ENCODE results near the gene RHBDL1.

Gene RHBDL1

DNA sequence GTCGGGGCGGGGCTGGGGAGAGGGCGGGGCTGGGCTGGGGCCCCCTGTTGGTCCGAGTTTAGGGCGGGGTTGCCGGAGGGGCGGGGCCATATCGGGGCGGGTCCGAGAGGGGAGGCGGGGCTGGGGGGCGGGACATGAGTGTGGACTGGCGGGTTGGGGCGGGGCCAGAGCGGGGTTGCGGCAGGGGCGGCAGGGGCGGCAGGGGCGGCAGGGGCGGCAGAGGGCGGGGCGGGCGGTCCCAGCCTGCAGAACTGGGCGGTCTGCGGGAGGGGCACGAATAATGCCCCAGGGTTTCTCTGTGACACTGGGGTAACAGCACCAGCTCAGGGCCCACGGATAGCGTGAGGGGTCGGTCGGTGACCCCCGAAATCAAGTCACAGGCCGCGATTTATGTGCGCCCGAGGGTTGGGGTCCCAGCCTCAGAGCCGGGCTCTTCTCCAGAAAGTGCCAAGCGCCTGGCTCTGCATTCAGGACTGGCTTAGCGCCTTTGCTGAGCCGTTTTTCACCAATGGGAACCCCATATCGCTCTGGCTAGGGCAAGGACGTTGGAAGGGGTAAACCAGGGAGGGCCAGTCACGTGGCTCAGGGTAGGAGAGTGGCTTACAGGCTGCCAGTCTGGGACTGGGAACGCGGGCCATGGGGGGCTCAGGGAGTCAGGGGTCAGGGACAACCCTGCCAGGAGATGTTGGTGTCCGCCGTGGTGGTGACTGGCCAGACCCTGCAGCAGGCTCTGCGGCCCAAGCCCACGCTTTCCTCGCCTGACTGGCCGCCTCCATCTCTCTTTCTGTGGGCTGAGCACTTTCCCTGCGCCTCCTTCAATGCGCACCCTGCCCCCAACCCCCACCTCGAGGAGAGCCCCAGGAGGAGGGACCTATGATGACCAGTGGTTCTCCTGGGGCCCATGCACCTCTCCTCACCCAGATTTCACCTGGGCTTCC is 38.1 kb upstream of the RHBDL1 start:
- peak; percentile 83 for DNase-seq

DNA sequence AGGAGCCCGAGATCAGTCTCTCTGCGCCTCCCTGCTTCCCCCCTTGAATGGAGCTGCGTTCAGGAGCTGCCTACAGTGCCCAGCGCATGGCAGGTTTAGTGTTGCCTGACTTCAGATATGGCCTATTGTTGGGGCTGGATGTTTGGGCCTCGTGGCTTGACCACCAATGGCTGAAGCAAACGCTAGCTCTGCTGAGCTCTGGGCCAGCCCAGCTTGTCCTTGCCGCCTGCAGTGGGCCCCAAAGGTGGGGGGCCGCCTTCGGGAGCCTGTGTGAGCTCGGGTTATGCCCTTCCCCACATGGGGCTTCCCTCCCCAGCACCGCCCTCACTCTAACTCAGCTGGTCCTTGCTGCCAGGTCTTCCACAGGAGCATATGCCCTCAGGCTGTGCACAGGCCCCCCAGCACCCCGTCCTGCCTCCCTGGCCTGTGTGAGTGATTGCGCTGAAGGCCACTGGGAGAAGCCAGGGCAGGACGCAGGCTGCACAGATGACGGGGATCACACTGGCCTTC is 37.4 kb upstream of the RHBDL1 start:
- no peak for DNase-seq

DNA sequence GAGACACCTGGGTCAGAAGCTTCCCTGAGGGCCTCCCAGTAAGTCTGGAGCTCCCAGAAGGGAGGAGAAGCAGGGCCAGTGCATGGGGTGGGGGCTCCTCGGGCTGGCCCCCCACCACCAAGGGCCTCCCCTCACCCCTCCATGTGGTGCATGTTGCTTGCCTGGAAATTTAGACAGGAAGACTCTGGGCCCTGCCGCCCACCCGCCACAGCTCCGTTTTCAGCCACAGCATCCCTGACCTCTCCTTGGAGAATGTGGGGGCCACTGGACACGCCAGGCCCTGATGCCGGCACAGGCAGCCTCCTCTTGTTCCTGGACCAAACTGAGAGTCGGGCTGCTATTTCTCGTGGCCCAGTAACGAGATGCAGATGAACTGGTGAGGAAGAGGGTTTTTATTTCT is 36.6 kb upstream of the RHBDL1 start:
- DNase-seq = no peak

DNA sequence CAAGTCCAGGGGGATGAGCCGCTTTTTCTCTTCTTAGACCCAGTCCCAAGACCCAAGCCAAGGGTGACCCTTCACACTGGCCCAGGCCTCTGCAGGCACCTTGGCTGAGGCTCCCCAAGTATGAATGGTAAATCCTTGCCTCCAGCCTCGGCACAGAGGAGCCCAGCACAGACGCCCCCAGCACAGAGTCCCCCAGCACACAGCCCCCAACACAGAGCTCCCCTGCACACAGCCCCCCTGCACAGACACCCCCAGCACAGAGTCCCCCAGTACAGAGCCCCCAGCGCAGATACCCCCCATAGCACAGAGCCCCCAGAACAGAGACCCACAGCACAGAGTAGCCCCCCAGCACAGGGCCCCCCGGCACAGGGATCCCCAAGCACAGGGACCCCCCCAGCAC is 34.9 kb upstream of the RHBDL1 start:
- no peak for DNase-seq

DNA sequence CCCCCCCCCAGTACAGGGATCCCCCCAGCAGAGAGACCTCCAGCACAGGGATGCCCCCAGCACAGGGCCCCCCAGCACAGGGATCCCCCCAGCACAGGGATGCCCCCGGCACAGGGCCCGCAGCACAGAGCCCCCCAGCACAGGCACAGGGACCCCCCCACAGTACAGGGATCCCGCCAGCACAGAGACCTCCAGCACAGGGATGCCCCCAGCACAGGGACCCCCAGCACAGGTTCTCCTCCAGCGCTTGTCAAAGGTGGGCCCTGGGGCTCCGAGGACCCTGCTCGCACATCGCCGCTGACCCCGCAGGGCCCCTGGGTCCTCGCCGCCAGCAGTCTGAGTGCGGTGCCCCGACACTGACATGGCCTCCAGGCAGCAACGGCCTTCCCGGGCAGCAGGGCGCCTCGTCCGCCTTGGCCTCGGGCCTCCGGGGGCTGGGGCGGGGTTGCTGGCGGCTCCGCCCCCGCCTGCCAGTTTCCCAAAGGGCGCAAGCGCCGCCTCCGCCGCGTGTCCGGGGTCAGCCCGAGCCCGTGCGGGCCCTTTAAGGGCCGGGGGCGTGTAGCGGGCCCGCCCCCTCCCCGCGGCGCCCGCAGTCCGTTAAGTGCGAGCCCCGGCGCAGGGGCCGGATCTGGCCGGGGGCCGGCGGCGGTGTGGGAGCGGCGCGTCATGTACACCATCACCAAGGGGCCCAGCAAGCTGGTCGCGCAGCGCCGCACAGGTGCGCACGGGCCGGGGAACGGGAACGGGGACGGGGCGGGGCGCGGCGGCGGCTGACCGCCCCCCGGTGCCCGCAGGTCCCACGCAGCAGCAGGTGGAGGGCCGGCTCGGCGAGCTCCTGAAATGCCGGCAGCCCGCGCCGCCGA is 33.9 kb upstream of the RHBDL1 start, which contains the start of gene MCRIP2:
Gene MCRIP2, plus strand, starts transcription at position 503 of the 863 bp plus-strand sequence. Its CDS starts 164 bp downstream, at position 667.
- peak; percentile 85 for DNase-seq

DNA sequence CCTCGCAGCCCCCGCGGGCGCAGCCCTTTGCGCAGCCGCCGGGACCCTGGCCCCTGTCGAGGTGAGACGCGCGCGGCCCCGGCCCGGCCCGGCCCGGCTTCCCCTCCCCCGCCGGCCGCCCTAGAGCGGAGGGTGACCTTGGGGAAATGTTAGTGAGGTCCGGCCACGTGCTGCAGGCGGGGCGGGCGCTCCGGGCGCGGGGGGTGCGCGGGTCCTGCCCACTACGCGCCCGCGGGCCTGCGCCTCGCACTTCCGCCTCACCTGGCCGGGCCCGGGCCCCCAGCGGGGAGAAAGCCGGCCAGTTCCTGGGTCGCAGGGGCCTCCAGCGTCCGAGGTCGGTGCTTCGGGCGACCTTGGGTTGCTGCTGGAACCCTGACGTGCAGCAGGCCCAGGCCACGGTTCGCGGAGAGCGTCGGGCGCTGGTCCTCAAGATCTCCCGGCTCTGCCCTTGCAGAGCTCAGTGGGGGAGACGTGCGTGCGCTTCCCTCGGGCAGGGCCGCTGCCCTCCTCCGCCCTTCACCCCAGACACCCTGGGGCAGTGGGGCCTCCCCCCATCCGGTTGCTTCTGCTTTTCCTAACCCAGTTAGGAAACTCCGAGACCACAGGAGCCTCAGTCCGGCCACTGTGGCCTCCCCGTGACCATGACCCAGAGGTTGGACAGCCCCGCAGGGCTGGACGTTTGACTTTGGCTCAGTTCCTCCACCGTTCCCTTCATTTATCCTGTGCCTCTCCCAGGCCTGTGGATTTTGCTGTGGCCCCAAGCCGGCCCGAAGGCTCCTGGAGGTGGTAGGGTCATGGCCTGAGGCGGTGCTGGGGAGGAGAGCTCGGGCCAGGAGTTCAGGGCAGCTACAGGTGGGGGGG is 33.1 kb upstream of the RHBDL1 start:
- peak; percentile 49 for DNase-seq

DNA sequence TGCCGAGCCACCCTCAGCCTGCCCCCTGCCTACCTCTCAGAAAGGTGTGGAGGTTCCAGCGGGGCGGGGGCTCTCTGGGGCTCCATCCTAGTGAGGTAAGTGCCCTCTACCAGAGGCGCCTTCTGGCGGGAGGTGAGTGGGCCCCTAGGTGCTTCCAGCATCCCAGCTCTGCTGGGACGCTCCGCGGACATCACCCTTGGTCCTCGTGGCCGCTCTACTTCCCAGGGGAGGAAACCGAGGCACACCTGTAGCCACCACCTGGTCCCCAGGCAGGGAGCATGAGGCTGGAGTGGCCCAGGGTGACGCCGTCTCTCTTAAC is 32.5 kb upstream of the RHBDL1 start:
- no peak for DNase-seq

DNA sequence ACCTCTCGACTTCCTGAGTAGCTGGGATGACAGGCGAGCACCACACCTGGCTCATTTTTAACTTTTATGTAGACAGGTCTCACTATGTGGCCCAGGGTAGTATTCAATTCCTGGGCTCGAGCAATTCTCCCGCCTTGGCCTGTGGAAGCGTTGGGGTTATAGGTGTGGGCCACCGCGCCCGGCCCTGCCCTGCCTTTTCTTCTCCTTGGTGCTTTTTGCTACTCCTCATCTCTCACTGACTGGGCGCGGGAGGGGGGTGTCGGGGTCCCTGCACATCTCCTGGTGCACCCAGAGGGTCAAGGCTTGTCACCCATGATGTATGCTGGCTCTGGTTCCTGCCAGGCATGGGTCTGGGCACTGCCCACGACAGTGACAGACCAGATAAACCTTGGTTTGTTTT is 30.9 kb upstream of the RHBDL1 start:
- DNase-seq = no peak

DNA sequence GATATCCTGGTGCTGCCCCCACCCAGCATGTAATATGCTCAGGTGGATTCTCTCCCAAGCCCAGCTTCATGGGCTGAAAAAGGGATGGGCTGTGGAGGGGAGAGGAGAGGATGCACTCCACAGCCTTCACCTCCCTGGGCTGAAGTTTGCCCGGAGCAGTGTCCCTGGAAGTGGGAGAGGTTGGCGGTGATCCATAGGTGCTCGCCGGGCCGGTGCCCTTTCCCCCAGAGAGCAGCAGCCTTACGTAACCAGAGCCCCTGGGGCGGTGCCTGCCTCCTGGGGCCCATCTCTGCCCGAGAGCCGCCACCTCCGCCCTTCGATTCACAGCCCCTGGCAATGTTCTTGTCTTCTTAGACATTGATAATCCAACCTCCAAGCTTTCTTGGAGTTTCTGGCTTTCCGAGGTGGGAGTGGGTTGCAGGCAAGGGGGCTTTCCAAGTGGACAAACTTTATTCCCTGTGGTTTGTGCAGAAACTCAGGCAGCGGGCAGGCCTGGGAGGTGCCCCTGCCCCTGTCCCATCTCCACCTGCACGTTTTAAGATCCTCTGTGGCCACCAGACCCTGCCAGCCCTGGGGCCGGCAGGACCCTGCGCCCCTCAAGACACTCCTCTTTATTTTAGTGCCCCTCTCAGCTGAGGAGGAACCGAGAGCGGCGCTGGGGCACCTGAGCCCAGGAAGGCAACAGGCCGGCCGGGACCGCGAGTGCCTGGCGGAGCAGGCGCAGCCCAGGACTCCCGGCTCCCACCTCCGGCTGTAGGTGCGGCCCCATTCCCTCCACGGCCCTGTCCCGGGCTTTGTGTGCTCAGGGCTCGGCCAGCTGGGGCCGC is 29.4 kb upstream of the RHBDL1 start:
- no peak for DNase-seq

DNA sequence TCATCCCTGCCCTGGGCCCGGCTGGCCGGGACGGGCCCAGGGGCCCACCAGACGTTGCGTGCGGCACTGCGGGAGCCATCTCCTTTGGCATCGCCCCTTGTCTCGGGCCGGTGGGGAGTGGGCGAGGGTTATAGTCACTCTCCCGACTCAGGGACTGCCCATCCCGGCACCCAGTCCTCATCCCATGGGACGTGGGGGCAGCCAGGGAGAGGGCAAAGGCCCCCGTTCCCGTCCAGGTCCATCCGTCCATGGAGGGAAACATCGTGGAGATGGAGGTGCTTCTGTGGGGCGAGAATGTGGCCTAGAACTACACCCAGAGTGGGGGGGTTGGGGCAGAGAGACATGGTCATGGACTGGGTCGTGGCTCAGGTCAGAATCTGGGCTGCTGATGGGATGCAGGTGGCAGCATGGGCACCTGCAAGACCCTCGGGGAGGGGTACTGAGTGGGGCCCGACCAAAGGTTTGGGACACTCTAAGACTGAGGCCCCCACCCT is 28.7 kb upstream of the RHBDL1 start:
- no peak for DNase-seq

DNA sequence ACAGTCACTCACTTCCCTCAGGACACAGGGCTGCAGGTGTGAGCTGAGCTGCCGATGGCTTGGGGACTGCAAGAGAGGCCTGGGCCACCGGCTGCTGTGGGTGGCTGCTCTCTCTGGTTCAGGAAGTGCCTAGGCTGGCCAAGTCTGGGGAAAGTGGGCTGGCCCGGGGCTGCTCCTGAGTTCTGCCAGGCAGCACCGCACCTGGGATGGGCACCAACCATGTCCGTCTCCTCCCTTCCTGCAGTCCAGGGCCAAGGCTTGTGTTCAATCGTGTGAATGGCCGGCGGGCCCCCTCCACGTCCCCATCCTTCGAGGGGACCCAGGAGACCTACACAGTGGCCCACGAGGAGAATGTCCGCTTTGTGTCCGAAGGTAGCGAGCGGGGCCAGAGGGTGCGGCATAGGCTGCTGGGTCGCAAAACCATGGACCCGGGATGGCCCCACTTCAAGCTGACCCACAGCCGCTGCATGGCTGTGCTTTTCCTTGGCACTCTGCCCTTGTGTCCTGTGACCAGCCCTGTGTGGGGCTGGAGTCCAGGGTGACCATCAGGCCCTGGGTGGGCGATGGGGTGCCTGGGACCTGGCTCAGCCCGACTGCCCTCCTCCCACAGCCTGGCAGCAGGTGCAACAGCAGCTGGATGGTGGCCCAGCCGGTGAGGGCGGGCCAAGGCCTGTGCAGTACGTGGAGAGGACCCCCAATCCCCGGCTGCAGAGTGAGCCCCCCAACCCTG is 28.1 kb upstream of the RHBDL1 start:
- DNase-seq = no peak

DNA sequence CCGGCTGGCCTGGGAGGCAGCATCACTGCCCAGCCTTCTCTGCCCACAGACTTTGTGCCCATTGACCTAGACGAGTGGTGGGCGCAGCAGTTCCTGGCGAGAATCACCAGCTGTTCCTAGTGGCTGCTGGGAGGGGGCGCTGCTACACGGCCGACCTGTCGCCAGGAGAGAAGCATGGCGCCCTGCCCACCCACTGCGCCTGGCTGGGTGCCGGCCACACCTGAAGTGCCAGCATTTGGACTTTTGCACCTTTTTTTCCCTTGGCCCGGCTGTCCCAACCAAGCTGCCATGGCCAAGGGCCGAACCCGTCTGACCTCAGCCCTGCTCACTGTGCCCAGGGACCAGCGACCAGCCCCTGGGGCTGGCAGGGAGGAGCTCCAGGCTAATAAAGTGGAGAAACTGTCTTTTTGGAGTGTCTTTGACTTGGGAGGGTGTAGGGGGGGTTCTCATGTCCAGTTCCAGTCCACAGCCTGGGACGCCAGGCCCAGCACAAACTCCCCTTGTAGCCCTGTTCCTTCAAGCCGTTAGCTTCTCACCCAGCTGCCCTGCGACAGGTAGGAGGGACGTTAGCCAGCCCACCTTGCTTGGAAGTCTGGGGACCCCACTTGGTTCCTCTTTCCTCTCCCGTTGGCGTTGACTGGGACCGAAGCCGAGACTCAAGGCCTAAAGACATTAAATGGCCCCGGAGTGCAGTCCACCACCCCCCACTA is 27.2 kb upstream of the RHBDL1 start:
- peak; percentile 68 for DNase-seq

DNA sequence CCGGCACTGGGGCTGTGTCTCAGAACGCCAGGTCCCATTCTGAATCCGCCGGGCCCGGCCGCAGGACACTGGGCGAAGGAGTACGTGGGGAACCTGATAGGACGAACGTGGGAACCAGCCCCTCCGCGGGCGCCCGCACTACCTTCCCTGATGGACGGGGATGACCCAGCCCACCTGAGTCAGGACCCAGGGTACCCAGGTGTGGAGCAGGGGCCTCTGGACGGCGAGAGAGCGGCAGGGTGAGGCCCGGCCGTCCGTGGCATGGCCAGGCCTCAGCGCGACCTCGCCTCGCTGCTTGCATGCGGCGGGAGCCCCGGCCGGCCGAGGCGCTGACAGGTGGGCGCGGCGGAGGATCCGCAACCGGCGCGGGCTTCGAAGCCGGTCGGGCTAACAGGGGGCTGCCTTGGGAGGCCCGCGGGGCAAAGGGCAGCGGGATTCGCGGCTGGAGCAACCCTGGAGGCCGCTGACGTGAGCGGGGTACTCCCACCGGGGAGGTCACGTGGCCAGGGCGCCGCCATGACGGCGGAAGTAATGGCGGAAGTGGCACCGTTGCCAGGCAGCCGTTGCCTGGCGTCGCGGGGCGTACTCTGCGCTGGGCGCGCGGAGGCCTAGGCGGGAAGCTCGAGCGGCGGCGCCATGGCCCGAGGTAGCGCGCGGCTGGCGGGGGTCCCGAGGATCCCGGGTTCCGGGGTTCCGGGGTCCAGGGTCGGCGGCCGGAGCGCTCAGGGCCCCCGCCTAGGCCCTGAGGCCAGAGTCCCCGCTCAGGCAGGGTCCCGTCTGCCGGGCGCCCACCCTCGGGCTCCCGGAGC is 26.5 kb upstream of the RHBDL1 start, which contains the start of gene WDR90:
Gene WDR90, plus strand, starts transcription at position 585 of the 809 bp plus-strand sequence. Its CDS starts 52 bp downstream, at position 637.
- peak; percentile 95 for DNase-seq

DNA sequence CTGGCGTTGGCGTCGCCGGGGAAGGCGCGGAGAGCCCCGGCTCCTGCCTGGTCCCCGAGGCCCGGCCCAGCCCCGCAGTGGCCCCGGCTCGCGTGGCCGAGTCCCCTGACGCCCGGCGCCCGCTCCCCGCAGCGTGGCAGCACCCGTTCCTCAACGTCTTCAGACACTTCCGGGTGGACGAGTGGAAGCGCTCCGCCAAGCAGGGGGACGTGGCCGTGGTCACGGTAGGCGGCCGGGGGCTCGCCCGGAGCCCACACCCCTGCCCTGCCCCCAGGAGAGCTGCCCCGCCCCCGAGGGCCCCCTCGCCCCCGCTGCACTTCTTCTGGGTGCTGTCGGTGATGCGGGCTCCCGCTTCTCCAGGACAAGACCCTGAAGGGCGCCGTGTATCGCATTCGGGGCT is 25.8 kb upstream of the RHBDL1 start:
- peak; percentile 48 for DNase-seq

DNA sequence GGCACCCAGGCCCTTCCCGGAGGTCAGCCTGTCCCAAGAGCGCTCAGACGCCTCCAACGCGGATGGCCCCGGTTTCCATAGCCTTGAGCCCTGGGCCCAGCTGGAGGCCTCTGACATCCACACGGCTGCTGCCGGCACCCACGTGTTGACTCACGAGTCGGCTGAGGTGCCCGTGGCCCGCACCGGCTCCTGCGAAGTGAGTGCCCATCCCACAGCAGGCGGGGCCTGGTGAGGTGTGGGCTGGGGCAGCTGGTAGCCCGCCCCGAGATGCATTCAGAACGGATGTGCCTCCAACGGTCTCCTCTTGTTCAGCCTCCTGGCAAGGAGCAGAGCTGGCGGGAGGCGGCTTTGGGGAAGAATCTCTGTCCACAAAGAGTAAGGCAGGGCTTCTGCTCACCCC is 23.6 kb upstream of the RHBDL1 start:
- no peak for DNase-seq

DNA sequence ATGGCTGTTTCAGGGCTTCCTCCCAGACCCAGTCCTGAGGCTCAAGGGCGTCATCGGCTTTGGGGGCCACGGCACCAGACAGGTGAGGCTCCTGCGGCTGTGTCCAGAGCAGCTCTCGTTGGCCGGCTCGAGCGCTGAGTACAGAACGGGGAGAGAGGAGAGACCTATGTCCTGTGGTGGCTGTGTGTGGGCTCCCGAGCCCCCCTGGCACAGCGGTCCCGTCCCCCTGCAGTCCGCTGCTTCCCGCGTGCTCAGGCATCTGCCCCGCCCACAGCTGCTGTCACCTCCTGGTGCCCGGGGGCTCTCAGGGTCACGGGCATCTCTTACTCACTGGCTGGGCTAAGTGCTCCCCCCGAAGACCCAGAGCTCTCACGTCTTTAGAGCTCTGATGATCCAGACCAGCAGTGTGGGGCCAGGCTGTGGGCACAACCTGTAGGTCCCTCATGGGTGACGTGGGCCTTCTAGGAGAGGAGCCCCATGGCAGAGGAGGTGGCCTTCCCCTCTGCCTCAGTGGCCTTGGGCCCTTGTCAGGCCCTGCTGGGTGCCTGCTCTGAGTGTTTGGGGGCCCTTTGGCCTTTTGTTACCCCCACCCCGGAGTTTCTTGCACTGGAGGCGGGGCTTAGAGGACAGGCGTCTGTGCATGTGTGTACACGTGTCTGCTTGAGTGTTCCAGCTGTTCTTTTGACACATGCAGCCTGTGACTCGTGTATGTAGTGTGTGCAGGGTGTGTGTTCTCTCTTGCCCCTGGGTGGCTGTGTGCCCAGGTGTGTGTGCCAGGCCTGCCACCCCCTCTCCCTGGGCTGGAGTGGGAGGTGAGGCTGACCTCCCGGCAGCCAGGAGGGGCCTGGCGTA is 22.8 kb upstream of the RHBDL1 start:
- no peak for DNase-seq

DNA sequence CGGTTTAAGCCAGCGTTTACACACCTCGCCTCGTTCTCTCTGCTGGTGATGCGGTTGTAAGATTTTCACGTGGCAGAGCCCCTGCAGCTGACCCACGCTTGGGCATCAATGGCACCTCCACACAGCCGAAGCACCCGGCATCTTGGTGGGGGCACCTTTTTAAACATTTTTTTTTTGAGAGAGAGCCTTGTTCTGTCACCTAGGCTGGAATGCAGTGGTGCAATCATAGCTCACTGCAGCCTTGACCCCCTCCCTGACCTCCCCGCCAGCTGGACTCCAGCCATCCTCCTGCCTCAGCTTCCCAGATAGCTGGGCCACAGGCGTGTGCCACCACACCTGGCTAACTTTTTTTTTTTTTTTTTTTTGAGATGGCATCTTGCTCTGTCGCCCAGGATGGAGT is 21.4 kb upstream of the RHBDL1 start:
- no peak for DNase-seq

DNA sequence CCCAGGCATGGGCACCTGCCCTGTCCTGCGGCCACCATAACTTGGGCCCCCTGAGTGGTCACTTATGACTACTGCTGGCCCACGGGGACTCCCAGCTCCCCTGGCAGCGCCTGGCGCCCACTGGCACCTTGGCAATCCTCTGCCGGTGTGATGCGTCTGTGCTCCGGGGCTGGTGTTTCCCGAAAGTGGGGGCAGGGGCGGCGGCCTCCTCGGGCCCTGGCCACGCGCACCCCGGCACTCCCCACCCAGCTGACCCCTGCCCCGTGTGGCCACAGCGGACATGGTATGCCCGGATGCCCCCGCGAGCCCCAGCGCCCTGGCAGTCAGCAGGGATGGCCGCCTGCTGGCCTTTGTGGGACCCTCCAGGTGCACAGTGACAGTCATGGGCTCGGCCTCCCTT is 18.0 kb upstream of the RHBDL1 start:
- no peak for DNase-seq
